Tibial artery (tissue), 4 donors: ENCODE results near the gene TSC22D1.

Experiments used
- DNase-seq, 2 donors: peaks; one replicate each; pipeline ENCODE4 v3.0.0-alpha.2; 2019
- H3K27ac ChIP-seq, 2 donors: fragments of 200-600 bp; sonication (generic) in 1 of 2; 1 replicate in 1 of 2; 2 replicates in 1 of 2; pipeline ENCODE4 v1.5.1; 2018 to 2019; ENCODE audit warnings: mild to moderate bottlenecking in 1 of 2
- H3K27me3 ChIP-seq, 2 donors: fragments of 200-600 bp; sonication (generic) in 1 of 2; one replicate each; pipeline versions ENCODE4 v1.5.1 to v1.6.0; 2016 to 2019
- H3K36me3 ChIP-seq, 3 donors: fragments of 200-600 bp; sonication (generic) in 2 of 3; one replicate each; pipeline ENCODE4 v1.5.1; 2016 to 2019; ENCODE audit warnings: mild to moderate bottlenecking in 2 of 3
- H3K4me1 ChIP-seq, 4 donors: fragments of 200-600 bp; sonication (generic) in 2 of 4; 1 replicate in 3 of 4; 2 replicates in 1 of 4; pipeline ENCODE4 v1.5.1; 2016 to 2019
- H3K4me3 ChIP-seq, 2 donors: fragments of 200-600 bp; sonication (generic) in 1 of 2; 1 replicate in 1 of 2; 2 replicates in 1 of 2; pipeline ENCODE4 v1.5.1; 2018 to 2019; ENCODE audit warnings: mild to moderate bottlenecking in 2 of 2
- H3K9me3 ChIP-seq, 3 donors: fragments of 200-600 bp; sonication (generic) in 1 of 3; one replicate each; pipeline ENCODE4 v1.5.1; 2016 to 2019
- CTCF ChIP-seq, 2 experiments: fragments of 200-600 bp in 1 of 2; fragments of 450-650 bp in 1 of 2; IDR thresholded peaks; one replicate each; pipeline ENCODE4 v1.5.1; 2017 to 2019; ENCODE audit warnings: antibody characterized with exemption in 2 of 2, mild to moderate bottlenecking in 1 of 2, moderate library complexity in 1 of 2
- intact Hi-C: fragments of 100-400 bp; cut with DNase I; formaldehyde crosslinking; loops from one replicate; pipeline ENCODE4 v1.15.0; 2023; ENCODE audit warnings: low total_unique reads

The TSC22D1 gene

GRCh38 chr13:44416301-44416700 is 159.8 kb downstream of the TSC22D1 start:
- intact Hi-C loops, result no loop called here
- Histone ChIP-seq H3K4me3 (no peak overlapping the region), H3K9me3 (no peaks in the 10 kb centered on the region), H3K36me3 (no peaks in the 10 kb centered on the region), H3K4me1 (no peaks in the 10 kb centered on the region), H3K27me3 (no peaks in the 10 kb centered on the region), H3K27ac (no peak overlapping the region)
- no peak for DNase-seq
- no peak for TF ChIP-seq CTCF (IDR thresholded peaks at IDR 0.05)

- H3K27ac ChIP-seq, result no peak overlapping the region
- no peak overlapping the region for H3K4me3 ChIP-seq
- TF ChIP-seq CTCF (IDR thresholded peaks at IDR 0.05), result no peak
- H3K4me1 ChIP-seq, result no peaks in the 10 kb centered on the region
- no peak for DNase-seq
- intact Hi-C loops, result no loop called here
- no peaks in the 10 kb centered on the region for H3K27me3 ChIP-seq
- no peaks in the 10 kb centered on the region for H3K9me3 ChIP-seq
- H3K36me3 ChIP-seq, result no peaks in the 10 kb centered on the region
These were observed 160.3 kb downstream of the TSC22D1 start for GRCh38 chr13:44415815-44416214.

GRCh38 chr13:44414716-44415115 is 161.4 kb downstream of the TSC22D1 start:
- no peak overlapping the region for H3K27ac ChIP-seq
- no peaks in the 10 kb centered on the region for H3K9me3 ChIP-seq
- no peaks in the 10 kb centered on the region for H3K27me3 ChIP-seq
- DNase-seq, result no peak
- no peak overlapping the region for H3K4me3 ChIP-seq
- intact Hi-C loops, result no loop called here
- no peaks in the 10 kb centered on the region for H3K36me3 ChIP-seq
- no peak for TF ChIP-seq CTCF (IDR thresholded peaks at IDR 0.05)
- H3K4me1 ChIP-seq, result no peaks in the 10 kb centered on the region

- DNase-seq, result no peak
- Histone ChIP-seq H3K27me3 (no peaks in the 10 kb centered on the region), H3K9me3 (no peaks in the 10 kb centered on the region), H3K36me3 (no peaks in the 10 kb centered on the region), H3K4me3 (no peak overlapping the region), H3K4me1 (no peaks in the 10 kb centered on the region), H3K27ac (no peak overlapping the region)
- intact Hi-C loops, result no loop called here
- TF ChIP-seq CTCF (IDR thresholded peaks at IDR 0.05), result no peak
These were observed 163.0 kb downstream of the TSC22D1 start for GRCh38 chr13:44413095-44413494.

- Histone ChIP-seq H3K36me3 (no peaks in the 10 kb centered on the region), H3K4me1 (no peaks in the 10 kb centered on the region), H3K4me3 (no peak overlapping the region), H3K27me3 (no peaks in the 10 kb centered on the region), H3K9me3 (no peaks in the 10 kb centered on the region), H3K27ac (no peak overlapping the region)
- DNase-seq, result no peak
- no peak for TF ChIP-seq CTCF (IDR thresholded peaks at IDR 0.05)
- intact Hi-C loops, result no loop called here
These were observed 163.7 kb downstream of the TSC22D1 start for GRCh38 chr13:44412346-44412935.

GRCh38 chr13:44411841-44412240 is 164.3 kb downstream of the TSC22D1 start:
- Histone ChIP-seq H3K27ac (no peak overlapping the region), H3K36me3 (no peaks in the 10 kb centered on the region), H3K4me1 (no peaks in the 10 kb centered on the region), H3K27me3 (no peaks in the 10 kb centered on the region), H3K4me3 (no peak overlapping the region), H3K9me3 (no peaks in the 10 kb centered on the region)
- intact Hi-C loops, result no loop called here
- DNase-seq, result no peak
- TF ChIP-seq CTCF (IDR thresholded peaks at IDR 0.05), result no peak
